HG03442 (cell line): Measurements from ENCODE around the gene PLA2G12A.
"Not testable (repeated sequence)": the region's sequence is repeated elsewhere in the genome, so short reads cannot be mapped to it uniquely, and the experiment has no call there.

Experiments
- ATAC-seq: cut with Tn5 transposase; IDR thresholded peaks from one replicate; pipeline ENCODE4 v1.9.1; 2021; ENCODE audit warnings: mild to moderate bottlenecking, moderate library complexity; ENCODE audit not compliant: unreplicated experiment

Gene PLA2G12A

GRCh38 chr4:109682875-109683274, 47.0 kb downstream of the PLA2G12A start:
- no peak for ATAC-seq

- ATAC-seq = not testable (repeated sequence)
These were observed 50.9 kb downstream of the PLA2G12A start for GRCh38 chr4:109678925-109679324.

- not testable (repeated sequence) for ATAC-seq
These were observed 51.4 kb downstream of the PLA2G12A start for GRCh38 chr4:109678472-109678871.

- ATAC-seq = no peak
These were observed 53.0 kb downstream of the PLA2G12A start for GRCh38 chr4:109676886-109677285.

DNA sequence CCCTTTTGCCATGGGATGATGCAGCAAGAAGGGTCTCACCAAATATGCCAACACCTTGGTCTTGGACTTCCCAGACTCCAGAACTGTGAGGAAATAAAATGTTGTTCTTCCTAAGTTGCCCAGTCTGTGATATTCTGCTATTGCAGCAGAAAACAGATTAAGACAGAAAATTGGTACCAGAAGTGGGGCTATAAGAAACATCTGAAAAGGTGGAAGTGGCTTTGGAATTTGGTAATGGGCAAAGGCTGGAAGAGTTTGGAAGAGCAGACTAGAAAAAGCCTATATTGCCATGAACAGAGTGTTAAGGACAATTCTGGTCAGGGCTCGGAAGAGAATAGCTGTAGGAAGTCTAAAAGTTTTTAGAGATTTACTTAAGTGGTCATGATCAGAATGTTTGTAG, 54.0 kb downstream of the PLA2G12A start:
- ATAC-seq = no peak

- peak; percentile 82 for ATAC-seq
These were observed 54.7 kb downstream of the PLA2G12A start for GRCh38 chr4:109675181-109675580.

GRCh38 chr4:109673303-109673702, 56.6 kb downstream of the PLA2G12A start:
- no peak for ATAC-seq

DNA sequence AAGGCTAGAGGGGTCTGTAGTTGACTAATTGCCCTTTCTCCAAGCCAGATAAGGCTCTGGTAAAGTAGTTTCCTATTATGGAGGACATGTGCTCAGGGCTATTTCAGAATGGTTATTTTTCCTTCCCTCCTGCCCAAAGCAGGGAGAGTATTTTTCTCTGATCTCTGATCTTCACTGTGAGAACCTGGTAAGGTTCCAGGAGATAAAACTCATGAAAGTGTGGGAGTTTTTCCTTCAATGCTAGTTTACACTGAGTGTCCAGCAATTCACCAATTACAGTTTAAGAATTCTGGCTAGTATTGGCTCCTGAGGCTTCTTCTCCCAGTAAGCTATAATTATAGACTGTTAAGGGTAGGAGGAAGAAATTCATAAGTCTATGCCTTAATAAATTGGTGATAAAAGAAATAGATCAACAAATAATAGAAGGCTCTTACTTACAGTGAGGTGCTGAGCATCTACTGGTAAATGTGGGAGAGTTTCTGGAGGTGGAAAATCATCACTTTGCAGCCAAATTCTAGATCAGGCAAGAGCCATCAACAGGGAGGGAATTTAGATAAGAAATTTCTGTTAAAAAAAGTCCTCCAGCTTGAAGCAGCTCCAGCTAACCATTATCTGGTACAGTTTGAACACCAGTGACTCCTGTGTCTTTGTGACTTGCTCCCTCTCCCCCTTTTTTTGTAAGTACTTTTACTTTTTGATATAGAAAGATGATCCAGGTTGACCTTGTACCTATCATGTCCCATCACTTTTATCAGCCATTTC, 57.5 kb downstream of the PLA2G12A start:
- ATAC-seq = no peak

DNA sequence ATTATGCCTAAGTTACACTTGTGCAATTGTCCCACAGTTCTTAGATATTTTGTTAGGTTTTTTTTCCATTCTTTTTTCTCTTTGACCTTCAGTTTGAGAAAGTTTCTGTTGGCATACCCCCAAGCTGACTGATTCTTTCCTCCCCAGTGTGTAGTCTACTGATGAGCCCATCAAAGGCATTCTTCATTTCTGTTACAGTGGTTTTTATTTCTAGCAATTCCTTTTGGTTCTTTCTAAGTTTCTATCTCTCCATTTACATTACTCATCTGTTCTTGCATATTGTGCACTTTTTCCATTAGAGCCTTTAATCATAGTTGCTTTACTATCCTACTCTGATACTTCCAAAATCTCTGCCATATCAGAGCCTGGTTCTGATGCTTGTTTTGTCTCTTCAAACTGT, 58.5 kb downstream of the PLA2G12A start:
- no peak for ATAC-seq

- ATAC-seq = no peak
These were observed 63.9 kb downstream of the PLA2G12A start for GRCh38 chr4:109665783-109666485.

DNA sequence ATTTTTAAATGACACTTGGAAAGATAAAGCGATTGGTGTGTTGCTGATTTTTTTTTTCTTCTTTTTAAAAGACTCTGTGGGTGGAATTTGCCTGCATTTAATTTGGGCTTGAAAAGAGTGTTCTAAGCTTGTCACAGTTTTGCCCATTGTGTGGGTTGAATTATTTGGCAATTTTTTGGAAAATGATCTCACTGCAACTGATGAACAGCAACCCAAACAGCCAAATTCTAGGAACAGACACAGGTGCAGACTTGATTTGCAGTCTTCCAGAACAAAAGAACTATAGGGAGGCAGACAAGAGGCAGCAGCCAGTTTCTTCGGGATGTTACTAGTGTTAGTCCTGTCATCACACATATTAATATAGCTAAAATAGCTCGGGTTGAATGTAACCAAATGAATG, 67.1 kb downstream of the PLA2G12A start:
- no peak for ATAC-seq

GRCh38 chr4:109662116-109662515, 67.8 kb downstream of the PLA2G12A start:
- no peak for ATAC-seq
